Activated CD4-positive, alpha-beta T cell treated with anti-CD3 and anti-CD28 coated beads, Interleukin-10, Interleukin-2, amounts not matched to agents 100 ng/mL and 50 ng/mL, durations not matched to agents 16 hours and 8 hours (primary cell): Measurements from ENCODE around the gene CDK14.

Experiments
- DNase-seq: peaks from one replicate; pipeline ENCODE4 v3.0.0-alpha.2; 2020

CDK14 gene

GRCh38 chr7:90817151-90817550 is 221.0 kb downstream of the CDK14 start:
- DNase-seq, result no peak

GRCh38 chr7:90817846-90818245 is 221.7 kb downstream of the CDK14 start:
- DNase-seq, result no peak

- no peak for DNase-seq
Observed at GRCh38 chr7:90818341-90818740, 222.2 kb downstream of the CDK14 start.

DNA sequence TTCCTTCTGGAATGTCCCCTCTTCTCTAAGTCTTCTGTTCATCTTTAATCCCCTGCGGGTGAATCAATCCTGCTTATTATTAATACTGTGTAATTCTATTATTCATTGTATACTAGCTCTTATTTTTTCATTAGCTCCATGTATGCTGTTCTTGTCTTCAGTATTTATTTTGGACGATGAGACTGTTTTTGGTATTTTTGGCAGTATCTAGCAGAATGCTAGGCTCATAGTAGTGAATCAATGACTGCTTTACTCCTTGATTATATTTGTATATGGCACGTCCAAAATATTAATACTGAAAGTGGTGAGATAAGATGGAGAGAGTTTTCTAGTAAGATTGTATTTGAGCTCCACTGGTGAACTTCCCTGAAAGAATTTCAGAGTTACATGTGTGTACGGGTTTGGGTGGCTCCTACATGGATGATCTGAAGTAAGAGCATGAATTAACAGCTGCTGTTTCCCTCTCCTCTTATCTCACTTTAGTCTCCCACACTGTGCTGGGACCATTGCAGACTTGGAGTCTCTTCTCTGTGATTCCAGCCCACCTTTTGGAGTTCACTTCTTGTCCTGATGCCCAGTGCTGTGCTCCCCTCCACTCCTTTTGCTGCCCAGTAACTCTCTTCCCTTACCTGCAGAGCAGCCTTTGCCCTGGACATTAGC is 226.0 kb downstream of the CDK14 start:
- DNase-seq, result no peak

DNA sequence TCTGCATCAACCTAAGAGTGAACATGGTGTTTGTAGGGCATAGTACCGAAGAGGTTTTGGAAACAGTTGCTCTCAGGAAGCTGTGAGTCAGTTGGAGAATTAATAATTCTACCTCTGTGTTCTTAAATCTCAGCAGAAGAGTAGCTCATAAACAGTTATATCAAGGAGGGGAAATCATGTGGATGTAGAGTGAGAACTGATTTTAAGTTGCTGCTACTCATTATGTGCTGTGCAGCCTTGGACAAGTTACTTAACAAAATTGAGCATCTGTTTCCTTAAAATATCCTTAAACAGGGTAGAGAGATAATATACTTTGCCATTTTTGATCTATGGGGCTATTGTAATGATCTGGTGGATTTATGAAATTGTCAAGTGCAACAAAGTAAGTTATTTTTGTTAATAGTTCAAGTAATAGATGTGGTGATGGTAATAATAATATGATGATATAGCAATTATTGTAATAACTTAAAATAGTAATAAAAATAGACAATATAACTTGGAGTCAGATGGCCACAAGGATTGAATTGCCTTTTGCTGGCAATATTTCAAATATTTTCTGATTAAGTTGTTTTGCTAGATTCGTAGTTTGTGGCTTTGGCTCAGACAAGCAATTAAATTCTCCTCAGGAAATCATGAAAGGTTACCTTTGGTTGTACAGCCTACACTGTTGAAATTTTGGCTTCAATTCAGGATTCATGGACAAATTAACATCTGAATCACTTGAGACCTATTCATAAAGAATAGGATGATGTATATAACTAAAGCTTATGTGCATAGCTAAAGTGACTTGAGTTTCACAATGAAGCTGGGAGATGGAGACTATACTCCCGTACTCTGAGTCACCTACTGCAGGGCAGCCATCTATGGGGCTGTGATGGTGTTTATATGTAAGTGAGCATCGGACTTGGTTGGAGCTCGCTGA is 228.5 kb downstream of the CDK14 start:
- no peak for DNase-seq

DNA sequence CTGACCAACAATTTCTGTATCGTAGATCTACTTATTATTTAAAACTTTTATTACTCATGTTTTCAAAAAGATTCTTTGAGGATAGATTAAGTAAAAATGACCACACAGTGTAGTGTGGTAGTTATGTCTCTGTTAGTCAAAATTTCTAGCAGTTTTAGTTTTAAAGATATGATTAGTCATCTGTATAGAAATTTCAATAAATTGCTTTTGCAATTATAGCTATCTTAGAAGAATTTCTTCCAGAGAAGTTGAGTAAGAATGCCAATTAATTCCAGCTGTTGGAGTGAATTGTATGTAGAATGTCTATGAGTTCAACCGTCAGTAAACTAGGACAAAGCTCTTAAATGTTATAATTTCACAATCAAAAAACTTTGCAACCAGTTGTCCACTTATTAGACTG is 229.7 kb downstream of the CDK14 start:
- no peak for DNase-seq

GRCh38 chr7:90828601-90829000 is 232.5 kb downstream of the CDK14 start:
- DNase-seq, result no peak

DNA sequence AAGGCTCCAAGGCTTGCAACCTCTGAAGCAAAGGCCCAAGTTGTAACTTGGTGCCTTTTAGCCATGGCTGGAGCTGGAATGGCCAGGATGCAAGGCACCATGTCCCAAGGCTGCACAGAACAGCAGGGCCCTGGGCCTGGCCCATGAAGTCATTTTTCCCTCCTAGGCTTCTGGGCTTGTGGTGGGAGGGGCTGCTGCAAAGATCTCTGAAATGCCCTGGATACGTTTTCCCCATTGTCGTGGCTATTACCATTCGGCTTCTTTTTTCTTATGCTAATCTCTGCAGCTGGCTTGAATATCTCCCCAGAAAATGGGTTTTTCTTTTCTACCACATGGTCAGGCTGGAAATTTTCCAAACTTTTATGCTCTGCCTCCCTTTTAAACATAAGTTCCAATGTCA is 234.2 kb downstream of the CDK14 start:
- DNase-seq, result no peak

GRCh38 chr7:90832726-90833125 is 236.6 kb downstream of the CDK14 start:
- DNase-seq, result no peak

DNA sequence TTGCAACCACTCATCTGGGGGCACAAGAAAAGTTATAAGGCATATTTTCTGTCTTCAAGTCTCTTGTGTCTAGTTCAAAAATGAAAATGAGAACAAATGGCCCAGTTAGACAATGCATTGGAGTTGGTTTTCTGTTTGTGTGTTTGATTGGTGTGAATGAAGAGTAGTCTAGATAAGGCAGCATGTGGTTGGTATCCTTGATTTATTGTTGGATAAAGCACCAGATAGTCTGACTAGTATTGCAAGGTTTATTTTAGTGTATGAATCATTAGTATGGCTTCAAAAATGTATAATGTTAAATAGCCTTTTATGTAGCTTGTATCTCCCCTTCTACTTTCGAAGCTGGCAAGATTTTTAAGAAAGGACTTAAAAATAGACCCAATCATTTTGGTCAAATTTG is 237.3 kb downstream of the CDK14 start:
- DNase-seq, result no peak

DNA sequence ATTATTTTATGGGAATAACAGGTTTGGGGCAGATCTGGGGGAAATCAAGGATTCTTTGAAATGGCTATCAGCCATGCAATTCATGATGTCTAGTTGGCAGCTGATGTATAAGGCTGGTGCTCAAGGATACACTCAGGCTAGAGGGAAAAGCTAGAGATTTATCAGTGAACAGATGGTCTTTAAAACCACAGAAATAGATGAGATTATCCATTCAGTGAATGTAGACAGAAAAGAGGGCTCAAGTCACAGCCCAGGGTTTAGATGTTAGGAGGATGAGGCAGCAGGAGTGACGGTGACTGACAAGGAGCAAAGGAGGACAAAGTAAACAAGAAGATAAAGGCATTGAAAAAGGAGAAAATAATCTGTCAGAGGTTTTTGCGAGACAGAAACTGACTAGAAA is 238.7 kb downstream of the CDK14 start:
- DNase-seq, result no peak

DNA sequence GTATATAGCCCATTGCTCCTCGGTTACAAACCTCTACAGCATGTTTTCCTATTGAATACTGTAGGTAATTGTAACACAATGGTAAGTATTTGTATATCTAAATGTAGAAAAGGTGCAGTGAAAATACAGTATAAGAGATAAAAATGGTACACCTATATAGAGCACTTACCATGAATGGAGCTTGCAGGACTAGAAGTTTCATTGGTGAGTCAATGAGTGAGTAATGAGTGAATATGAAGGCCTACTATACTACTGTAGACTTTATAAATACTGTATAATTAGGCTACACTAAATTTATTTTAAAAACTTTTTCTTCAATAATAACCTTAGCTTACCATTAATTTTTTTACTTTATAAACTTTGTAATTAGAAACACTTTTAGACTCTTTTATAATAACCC is 239.7 kb downstream of the CDK14 start:
- no peak for DNase-seq

DNA sequence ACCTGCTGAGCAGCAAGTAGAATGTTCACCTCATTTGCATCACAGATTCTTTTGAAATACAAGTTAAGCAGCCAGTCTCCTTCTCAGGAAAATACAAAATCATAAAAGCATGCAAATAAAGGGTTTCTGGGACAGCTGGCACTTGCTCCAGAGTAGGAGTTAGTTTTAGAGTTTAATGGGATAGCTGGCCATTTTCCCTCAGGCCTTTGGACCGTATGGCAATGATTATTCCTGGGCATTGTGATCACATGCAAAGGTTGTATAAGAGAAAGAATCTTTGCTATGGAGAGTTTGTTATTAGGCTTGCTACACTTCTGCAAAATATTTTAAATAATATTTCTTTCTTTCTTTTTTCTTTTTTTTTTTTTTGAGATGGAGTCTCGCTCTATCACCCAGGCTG is 240.8 kb downstream of the CDK14 start:
- no peak for DNase-seq

- no peak for DNase-seq
Observed at GRCh38 chr7:90838799-90839198, 242.7 kb downstream of the CDK14 start.

DNA sequence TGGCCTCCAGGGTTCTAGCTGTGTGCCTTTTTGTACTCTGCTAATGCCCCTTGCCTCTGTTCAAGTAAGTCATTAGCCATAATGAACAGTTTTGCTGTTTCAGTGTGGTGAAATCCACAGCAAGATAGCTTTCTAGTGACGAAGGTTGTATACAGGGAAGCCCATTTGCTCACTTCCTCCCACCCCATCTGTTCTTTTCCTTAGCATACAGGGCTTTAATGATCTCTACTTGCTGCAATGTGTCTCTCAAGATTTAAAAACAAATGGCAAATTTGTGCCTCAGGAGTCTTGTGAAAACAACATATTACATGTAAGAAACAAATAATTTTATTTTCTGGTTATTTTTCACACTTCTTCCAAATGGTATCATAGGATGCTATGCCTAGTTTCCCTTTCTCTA is 243.2 kb downstream of the CDK14 start:
- no peak for DNase-seq

DNA sequence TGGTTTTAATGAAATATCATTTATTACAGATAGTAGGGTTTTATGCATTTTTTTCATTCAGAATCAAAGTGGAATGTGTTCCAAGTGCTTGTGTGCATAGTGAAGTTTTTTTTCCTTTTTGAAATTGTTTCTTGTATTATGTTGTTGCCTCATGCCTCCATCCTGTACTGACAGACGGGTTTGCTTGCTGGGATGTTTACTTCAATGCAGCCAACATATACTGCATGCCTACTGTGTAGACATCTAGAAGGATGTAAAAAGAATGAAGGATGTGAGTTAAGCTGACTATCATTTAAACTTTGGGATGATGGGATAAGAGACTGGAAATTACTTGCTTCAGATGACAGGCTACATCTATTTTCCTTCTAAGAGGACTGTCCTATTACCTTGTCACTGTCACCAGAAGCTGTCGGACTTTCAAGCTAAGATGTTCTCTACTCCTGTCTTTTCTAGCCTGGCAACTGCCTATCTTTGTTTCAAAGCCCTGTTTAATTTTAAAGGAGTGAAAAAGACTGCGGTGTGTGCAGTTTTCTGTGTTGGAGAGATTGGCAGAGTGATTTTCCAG is 243.7 kb downstream of the CDK14 start:
- no peak for DNase-seq

GRCh38 chr7:90841759-90842429 is 245.8 kb downstream of the CDK14 start:
- no peak for DNase-seq

- no peak for DNase-seq
Observed at GRCh38 chr7:90842430-90842788, 246.3 kb downstream of the CDK14 start.

DNA sequence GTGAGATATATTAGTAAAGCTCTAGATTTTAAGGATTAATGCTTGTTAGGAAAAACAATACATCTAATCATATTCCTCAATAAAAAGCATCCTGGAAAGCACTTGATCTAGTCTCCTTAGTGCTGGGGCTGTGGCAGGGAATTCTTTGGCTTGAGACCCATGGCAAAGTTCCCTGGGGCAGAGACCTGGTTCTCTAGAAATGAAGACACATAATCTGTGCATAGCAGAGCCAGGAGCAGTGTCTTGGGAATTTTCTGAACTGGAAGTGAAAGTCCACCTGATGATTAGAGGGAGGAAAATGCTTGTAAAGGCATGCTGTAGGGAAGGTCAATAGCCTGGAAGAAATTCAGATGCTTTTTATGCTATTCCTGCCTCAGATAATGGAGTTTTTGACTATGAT is 247.4 kb downstream of the CDK14 start:
- DNase-seq, result no peak

- DNase-seq, result no peak
Observed at GRCh38 chr7:90844421-90844820, 248.3 kb downstream of the CDK14 start.

DNA sequence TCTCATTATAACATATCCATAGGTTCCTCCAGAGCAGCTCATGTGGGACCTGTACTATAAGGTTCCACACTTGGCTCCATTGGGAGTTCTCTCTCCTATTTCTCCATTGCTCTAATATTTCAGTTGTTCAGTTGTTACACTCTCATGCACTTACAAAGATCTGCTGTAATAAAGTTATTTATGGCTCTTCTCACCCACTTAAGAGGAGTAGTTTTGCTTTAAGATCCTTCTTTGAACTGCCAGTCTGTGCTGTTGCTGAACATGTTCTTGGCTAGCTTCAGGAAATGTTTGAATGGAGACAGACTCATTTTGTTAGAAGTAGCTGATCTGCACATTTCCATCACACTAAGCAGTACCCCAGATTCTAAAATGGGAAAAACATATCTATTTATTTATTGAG is 250.1 kb downstream of the CDK14 start:
- DNase-seq, result no peak

DNA sequence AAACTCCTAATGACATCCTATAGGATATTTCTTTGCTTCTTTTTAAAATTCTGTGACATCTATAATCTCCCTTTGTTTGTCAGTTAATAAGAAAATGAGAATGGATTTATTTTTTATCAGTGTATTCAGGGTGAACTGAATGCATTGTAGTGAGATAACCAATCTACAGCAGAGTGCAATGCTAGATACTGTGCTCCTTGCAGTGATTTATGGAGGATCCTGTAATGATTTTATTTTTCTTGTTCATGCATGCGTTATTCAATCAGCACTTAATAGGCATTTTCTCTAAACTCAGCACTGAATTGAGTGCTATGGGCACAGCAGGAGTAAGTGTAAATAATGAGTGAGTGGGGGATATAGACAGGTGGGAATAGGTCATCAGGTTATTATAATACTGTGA is 253.9 kb downstream of the CDK14 start:
- DNase-seq, result no peak

DNA sequence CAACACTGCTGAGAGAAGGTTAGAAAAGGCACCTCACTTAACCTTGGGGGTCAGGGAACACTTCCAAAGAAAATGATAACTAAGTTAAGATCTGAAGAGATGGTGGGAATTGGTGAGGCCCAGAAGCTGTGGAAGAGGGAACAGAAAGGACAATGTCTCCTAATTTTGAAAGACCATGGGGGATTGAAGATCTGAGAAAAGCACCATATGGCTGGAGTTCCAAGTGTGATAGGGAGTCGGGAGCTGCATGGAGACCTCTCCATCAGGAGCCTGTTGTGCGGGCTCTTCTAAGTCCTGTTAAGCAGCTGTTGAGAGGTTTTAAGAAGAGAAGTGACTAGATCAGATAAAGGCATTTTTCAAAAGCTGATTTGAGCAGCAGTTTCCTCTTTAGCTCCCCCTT is 254.3 kb downstream of the CDK14 start:
- no peak for DNase-seq

GRCh38 chr7:90853205-90853604 is 257.1 kb downstream of the CDK14 start:
- DNase-seq, result no peak
